Limb (tissue), 2 donors: Measurements from ENCODE around the gene SMURF1.
"Not testable (repeated sequence)": the region's sequence is repeated elsewhere in the genome, so short reads cannot be mapped to it uniquely, and the experiment has no call there.

Source experiments
- DNase-seq, 2 donors: peaks; one replicate each; pipeline ENCODE4 v3.0.0-alpha.2; 2016; ENCODE audit errors: extremely low spot score in 2 of 2

The SMURF1 gene

DNA sequence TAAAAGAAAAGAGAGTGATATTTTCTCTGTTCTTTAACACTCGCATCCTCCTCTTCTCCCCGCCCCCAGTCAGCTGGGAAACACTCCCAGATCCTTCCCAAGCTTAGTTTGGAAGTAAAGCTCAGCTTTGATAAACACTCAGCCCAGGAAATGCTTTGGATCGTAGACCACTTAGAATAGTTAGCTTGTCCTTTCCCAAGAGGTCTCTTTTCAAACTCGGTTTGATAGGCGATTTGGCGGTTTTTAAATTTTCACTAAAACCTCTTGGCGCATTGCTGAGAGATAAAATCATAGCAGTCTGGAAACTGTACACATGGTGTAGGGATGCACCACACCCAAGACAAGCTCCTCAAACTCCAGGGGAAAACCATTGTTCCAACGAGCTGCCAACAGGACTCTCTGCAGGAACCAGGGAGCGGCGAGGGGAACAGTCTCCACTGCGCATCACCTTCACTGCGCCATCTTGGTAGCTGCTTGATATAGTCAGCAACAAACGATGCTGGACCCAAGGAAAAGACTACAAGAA is 22.3 kb downstream of the SMURF1 start:
- DNase-seq: no peak

DNA sequence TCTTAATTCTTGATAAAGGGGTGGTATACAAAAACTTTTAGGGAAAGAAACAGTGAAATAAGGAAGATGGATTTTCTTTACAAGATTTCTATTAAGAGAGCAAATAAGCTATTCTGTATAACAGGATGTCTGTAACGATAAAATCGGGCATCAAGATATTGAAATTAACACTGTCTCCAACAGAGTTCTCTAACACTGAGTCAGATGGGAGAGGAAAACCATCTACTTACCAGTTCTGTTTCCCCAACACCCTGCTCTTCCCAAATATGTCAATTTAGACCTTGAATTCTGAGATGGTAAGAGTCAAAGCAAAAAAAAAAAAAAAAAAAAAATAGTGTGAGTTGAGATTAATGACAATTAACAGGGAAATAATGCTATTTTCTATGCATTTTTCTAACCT is 23.0 kb downstream of the SMURF1 start:
- no peak for DNase-seq

DNA sequence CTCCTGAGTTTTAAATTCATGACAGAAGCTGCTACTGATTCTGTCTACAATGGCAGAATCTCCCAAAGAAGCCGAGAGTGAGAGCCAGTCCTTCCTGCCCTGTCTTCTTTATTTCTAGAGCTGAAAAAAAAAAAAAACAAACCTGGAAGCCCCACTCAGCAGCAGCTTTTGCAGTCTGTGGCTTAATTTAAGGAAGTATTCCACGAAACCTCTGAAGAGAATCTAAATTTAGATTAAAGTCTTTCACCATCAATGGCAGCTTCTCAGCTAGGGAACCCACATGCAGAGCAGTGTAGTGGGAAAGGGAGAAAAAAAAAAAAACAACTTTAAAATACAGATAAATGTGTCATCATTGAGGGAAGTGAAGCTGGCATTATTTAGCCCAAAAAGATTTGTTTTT is 23.4 kb downstream of the SMURF1 start:
- no peak for DNase-seq

DNA sequence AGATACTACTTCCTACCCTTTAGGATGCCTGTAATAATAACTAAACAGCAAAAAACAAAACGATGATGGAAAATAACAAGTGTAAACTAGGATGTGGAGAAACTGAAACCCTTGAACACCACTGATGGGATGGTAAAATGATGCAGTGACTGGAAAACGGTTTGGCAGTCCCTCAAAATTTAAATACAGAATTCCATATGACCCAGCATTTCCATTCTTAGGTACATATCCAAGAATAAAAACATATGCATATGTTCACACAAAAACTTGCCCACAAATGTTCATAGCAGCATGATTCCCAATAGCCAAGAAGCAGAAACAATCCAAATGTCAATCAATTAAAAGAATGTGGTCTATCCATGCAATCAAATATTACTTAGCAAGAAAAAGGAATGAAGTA is 25.8 kb downstream of the SMURF1 start:
- no peak for DNase-seq

DNA sequence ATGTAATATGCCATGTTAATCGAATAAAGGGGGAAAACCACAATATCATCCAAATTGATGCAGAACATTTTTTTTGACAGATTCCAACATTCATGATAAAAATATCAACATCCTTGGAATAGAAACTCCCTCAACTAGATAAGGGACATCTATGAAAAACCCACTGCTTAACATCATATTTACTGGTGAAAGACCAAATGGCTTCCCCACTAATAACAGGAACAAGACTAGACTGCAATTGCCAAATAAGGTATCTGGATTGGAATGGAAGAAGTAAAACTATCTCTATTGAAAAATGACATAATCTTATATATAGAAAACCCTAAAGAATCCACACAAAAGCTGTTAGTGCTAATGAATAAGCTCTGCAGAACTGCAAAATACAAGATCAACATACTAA is 27.8 kb downstream of the SMURF1 start:
- DNase-seq: no peak

DNA sequence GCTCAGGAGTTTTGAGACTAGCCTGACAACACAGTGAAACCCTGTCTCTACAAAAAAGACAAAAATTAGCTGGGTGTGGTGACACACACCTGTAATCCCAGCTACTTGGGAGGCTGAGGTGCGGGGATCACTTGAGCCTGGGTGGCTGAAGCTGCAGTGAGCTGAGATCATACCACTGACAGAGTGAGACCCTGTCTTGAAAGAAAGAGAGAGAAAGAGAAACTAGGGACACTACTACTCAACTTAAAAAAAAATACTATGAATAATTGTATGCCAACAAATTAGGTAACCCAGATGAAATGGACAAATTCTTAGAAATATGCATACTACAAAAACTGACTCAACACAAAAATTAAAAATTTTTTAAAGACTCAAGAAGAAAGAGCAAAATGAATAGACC is 28.5 kb downstream of the SMURF1 start:
- DNase-seq: no peak

DNA sequence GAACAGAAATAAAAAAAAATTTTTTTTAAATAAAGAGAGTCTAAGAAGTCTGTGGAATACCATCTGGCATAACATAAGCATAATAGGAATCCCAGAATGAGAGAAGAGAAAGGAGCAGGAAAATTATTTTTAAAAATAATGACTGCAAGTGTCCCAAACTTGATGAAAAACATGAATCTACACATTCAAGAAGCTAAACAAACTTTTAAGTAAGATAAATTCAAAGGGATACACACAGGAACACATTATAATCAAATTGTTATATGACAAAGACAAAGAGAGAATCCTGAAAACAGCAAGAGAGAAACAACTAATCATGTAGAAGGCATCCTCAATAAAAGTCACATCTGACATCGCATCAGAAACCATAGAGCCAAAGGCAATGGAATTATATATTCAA is 30.9 kb downstream of the SMURF1 start:
- no peak for DNase-seq

DNA sequence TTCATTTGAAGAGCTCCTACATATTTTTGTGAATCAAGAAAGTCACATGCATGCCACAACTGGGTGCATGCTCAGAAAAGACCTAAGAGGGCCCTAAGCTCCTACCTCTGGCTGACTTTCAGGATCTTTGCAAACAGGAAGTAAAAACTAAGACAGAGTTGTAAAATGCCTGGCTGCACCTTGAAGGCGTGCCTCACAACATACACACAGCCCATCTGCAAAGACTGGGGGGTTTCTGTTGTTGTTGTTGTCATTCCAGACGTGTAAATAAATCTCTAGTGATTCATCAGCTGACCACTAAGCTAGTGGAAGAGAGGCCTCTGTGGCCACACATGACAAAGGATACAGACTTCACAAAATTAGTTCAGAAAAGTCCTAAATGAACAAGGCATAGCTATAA is 31.8 kb downstream of the SMURF1 start:
- no peak for DNase-seq

DNA sequence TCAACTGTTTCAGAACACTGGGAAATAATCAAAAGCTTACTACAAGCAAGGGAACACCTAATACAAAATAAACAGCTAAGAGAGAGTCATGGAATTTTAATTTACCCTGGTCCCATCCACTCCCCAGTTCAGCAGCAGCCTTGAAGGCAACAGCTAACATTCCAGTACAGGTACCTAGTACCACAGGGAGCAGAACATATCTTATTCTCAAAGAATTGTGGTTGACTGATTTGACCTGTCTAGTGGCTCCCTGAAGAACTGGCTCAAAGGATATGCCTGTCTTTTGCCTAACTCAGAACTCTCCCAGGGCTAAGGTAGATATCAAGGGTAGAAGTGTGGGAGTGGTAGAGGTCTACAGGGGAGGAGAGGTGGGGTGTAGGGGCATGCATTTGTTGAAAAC is 32.3 kb downstream of the SMURF1 start:
- DNase-seq: no peak

DNA sequence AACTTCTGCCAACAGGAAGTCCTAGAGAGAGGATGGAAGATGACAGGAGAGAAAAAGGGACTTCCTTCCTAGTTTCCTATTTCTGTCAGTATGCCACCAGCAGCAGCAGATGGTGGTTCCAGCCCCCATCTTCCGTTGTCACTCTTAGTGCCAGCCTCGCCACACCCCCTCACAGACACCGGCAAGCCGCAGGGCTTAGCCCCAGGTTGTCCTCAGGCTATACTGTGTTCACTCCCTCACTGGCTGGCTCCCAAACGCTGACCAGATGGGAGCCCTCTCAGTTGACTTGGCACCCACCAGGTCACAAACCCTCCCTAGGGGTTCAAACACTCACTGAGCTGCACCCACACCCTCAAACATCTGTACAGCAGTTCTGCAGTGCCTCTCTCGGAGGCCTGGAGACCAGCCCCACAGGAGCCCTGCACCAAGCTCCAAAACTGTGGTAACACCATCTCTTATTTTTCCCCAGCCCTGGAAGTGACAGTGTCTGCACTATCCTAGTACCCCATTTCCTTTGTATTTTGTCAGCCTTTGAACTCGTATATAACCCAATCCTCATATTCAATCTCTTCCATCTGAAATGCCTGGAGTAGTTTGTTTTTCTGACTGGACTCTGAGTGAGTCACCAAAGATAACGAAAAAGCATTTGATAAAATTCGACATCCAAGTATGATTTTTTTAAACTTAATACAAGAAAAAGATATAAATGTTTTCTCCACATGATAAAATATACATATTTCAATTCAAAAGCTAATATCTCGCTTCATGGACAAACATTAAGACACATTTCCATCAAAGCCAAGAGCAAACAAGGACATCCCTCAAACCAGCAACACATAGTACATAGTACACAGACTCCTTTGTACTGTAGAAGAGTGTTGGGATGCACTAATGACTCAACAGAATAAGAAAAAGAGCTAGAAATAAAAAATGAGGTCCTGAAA is 34.5 kb downstream of the SMURF1 start:
- no peak for DNase-seq

DNA sequence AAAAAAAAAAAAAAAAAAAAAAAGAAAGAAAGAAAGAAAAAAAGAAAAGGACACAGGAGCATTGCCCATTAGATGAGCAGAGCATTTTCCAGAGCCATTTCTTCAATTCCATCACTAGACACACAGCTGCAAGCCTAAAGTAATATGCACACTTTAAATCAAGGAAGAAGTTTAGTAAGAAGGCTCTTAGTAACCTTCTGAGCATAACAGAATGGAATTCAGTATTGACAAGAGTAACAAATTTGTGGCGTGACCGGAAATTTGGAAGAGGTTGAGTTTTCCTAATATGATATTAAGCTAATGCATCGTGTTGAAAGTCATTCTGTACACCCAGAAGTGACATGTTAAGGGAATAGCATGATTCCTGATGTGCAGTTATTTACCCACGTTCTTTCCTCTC is 35.3 kb downstream of the SMURF1 start:
- DNase-seq: no peak

DNA sequence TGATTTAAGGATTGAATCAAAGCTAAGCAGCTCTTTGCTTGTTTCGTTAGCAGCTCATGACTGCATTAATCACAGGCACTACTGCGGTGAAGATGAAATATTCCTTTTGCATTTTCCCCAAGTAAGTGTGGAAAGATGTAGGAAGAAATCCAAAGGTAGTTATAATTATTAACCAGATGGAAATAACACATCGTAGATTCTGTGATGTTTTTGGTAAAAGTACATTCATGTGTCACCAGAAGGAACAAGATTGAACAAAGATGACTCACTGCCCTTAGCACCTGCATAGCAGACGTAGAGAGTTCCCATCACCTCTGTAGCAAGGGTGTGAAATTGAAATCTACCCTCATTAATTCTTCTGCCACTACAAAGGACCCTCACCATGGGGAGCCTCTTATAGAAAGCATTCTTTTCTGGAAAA is 37.1 kb downstream of the SMURF1 start:
- DNase-seq: no peak

DNA sequence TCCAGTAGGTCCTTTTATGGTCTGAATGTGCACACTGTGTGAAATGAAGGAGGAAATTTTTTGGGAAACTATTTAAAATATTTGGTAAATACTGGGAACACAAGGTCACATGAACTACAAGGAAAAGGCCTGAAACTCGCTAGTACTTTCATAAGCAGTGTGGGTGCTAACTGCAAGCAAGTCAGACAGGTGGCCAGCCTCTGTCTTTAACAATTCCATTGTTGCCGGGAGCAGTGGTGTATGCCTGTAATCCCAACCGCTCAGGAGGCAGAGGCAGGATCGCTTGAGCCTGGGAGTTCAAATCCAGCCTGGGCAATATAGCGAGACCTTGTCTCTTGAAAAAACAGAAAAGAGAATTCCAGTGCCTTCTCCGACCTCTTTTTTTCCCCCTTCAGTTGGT is 37.5 kb downstream of the SMURF1 start:
- no peak for DNase-seq

DNA sequence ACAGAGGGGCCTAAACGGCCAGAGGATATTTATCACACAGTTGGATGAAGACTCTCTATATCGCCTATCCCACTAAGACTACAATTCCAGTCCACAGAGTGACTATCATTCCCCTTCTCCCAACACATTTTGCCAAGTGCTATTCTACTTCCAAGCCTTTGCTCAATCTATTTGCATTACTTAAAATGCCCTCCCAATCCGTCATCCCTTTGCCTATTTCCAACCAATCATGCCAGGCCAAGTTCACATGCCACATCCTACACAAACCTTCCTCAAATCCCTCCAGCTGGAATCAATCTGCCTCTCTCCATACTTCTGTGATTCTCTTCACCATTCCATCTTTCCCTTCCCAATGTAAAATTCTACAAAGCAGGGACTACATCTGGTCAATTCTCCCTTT is 38.2 kb downstream of the SMURF1 start:
- DNase-seq: no peak

DNA sequence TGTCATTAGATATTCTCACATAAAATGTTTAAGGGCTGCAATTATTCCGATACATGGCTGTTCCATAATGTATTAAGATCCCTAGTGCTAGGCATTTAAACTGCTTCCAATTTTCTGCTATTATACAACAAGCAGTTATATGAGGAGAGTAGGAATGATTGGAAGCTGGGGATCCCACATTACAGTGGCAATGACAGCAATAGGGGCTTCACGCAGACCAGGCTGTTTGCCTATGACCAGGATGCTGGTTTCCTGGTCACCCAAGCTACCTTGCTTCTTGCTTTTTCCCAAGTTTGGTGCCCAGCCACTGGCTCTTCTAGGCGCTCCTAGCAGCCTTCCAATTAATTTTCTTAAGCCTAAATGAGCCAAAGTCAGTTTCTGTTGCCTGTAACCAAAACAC is 39.3 kb downstream of the SMURF1 start:
- DNase-seq: no peak

DNA sequence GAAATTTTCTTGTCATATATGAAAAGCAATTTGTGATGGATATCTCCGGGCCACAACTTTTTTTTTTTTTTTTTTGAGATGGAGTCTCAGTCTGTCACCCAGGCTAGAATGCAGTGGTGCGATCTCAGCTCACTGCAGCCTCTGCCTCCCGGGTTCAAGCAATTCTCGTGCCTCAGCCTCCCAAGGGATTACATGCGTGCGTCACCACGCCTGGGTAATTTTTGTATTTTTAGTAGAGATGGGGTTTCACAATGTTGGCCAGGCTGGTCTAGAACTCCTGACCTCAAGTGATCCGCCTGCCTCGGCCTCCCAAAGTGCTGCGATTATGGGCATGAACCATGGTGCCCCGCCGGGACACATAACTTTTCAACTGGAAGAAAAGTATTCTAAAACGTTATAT is 40.1 kb downstream of the SMURF1 start:
- DNase-seq: not testable (repeated sequence)

DNA sequence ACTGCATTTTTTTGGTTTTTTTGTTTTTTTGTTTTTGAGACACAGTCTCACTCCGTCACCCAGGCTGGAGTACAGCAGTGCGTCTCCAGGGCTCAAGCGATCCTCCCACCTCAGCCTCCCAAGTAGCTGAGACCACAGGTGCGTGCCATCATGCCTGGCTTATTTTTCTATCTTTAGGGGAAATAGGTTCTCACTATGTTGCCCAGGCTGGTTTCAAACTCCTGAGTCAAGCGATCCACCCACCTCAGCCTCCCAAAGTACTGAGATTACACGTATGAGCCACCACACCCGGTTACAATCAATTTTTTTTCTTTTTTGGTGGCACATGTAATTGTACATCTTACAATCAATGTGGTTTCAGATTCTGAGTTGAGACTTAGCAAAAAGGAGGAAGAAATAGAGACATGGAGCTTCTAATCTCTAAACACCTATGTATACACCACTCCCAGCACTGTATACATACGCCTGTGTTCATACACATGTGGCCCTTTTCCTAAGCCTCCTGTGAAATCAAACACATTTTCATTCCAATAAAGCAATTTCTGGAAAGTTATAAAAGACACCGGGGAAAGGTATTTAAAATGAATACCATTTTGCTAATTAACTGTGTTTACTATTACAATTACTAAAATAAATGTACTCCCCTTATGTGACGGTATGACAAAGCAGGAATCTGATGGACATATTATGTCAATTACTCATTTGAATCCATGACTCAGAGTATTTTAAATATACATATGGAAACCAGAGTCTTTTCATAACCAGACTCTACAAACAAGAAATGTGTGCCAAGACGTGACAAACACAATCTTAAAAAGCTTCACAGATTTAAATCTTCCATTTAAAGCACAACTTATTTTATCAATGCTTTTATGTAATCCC is 40.9 kb downstream of the SMURF1 start:
- DNase-seq: no peak

DNA sequence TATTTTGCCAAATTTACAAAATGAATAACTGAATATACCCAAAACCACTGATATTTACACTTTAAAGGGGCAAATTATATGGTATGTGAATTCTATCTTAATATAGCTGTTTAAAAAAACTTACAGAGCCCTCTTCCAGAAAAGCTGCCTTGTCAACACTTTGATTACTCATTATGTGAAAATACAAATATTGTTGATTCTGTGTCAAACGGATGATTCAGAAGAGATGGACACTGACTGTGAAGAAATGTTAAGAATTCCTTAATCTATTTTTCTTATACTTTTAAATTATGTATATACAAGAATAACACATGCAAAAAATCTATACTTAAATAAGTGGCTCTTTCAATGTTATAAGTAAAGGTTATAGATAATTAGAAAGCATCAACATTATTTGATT is 41.5 kb downstream of the SMURF1 start:
- DNase-seq: no peak

DNA sequence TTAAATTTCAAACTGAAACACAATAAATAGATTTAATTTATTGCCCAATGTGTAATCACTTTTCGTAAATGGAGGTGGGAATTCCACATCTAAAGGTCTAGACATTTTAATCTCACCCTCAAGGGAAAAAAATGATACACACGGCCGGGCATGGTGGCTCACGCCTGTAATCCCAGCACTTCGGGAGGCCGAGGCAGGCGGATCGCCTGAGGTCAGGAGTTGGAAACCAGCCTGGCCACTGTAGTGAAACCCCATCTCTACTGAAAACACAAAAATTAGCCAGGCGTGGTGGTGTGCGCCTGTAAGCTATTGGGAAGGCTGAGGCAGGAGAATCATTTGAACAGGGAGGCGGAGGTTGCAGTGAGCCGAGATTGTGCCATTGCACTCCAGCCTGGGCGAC is 42.4 kb downstream of the SMURF1 start:
- DNase-seq: not testable (repeated sequence)

DNA sequence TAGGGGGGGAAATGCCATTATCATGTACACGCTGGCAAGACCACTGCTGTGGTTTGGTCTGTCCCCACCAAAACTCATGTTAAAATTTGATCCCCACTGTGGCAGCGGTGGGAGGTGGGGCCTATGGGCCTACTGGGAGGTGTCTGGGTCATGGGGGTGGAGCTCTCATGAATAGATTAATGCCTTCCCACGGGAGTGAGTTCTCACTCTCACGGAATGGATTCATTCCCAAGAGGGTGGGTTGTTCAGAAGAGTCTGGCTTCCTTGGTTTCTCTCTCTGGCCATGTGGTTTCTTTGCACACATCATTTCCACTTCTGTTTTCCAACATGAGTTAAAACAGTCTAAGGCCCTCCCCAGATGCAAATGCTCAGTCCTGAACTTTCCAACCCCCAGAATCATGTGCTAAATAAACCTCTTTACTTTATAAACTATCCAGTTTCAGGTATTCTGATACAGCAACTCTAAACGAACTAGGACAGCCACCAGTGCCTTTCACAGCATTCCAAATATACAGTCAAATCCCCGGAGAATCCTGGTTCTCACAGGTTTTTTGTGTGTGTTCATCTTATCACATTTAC is 44.3 kb downstream of the SMURF1 start:
- DNase-seq: no peak

DNA sequence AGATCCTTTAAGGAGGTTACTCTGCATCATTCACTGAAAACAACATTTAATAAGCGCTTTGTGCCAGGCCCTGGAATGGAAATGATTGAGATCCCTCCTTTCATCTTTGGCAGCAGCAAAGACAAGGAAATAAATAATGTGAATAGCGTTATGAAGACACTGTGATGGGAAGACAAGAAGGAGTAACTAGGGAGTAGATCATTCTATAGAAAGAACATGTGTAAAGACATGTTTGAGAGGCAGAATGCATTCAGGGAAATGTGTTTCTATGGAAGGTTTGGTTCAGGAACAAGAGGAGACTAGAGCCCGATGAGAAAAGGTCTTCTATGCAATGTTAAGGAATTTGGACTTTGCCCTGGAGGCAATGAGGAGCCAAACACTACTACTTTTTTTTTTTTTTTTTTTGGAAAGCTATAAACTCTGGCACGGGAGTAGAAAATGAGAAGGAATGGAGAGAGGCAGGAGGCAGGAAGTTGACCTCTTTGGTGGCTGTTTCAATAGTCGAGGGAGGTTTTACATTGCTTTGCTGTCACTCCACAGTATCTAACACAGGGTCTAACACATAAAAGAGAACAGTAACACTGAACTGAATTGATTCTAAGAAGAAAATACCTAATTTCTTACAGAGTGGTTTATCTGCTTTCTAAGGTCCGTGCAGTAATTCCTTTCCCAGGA is 44.9 kb downstream of the SMURF1 start:
- no peak for DNase-seq
